Measurements from ENCODE around the gene PTPRN2.

The PTPRN2 gene

GRCh38 chr7:157860406-157860805 lies 727.2 kb downstream of the PTPRN2 start:
- TF ChIP-seq CTCF (IDR thresholded peaks at IDR 0.05; ENCODE audit: low read depth, low read length, missing control alignments), result no peak
- in situ Hi-C loops (cut with HindIII; ENCODE audit: low sequenced_read_pairs), result no loop called here
- no peak overlapping the region for H3K4me3 ChIP-seq (ENCODE audit: low read depth, low read length)
- no peak for DNase-seq (ENCODE audit: low read depth)

GRCh38 chr7:157859915-157860314 lies 727.7 kb downstream of the PTPRN2 start:
- H3K4me3 ChIP-seq (ENCODE audit: low read depth, low read length), result no peak overlapping the region
- no peak for DNase-seq (ENCODE audit: low read depth)
- in situ Hi-C loops (cut with HindIII; ENCODE audit: low sequenced_read_pairs), result no loop called here
- no peak for TF ChIP-seq CTCF (IDR thresholded peaks at IDR 0.05; ENCODE audit: low read depth, low read length, missing control alignments)

- no peak for TF ChIP-seq CTCF (IDR thresholded peaks at IDR 0.05; ENCODE audit: low read depth, low read length, missing control alignments)
- in situ Hi-C loops (cut with HindIII; ENCODE audit: low sequenced_read_pairs), result no loop called here
- no peak for DNase-seq (ENCODE audit: low read depth)
- H3K4me3 ChIP-seq (ENCODE audit: low read depth, low read length), result no peak overlapping the region
These were observed 730.0 kb downstream of the PTPRN2 start for GRCh38 chr7:157857578-157858075.

GRCh38 chr7:157856873-157857577 lies 730.6 kb downstream of the PTPRN2 start:
- in situ Hi-C loops (cut with HindIII; ENCODE audit: low sequenced_read_pairs), result no loop called here
- DNase-seq (ENCODE audit: low read depth), result no peak
- no peak for TF ChIP-seq CTCF (IDR thresholded peaks at IDR 0.05; ENCODE audit: low read depth, low read length, missing control alignments)
- no peak overlapping the region for H3K4me3 ChIP-seq (ENCODE audit: low read depth, low read length)

- in situ Hi-C loops (cut with HindIII; ENCODE audit: low sequenced_read_pairs), result no loop called here
- H3K4me3 ChIP-seq (ENCODE audit: low read depth, low read length), result no peak overlapping the region
- no peak for TF ChIP-seq CTCF (IDR thresholded peaks at IDR 0.05; ENCODE audit: low read depth, low read length, missing control alignments)
- no peak for DNase-seq (ENCODE audit: low read depth)
These were observed 732.0 kb downstream of the PTPRN2 start for GRCh38 chr7:157855452-157856213.

GRCh38 chr7:157855016-157855415 lies 732.6 kb downstream of the PTPRN2 start:
- no peak for TF ChIP-seq CTCF (IDR thresholded peaks at IDR 0.05; ENCODE audit: low read depth, low read length, missing control alignments)
- no peak overlapping the region for H3K4me3 ChIP-seq (ENCODE audit: low read depth, low read length)
- in situ Hi-C loops (cut with HindIII; ENCODE audit: low sequenced_read_pairs), result no loop called here
- DNase-seq (ENCODE audit: low read depth), result no peak

Data from astrocyte of the cerebellum (primary cell).